SK-N-SH treated with all-trans-retinoic acid at 6 μM for 48 hours (cell line): ENCODE measurements around the gene NHP2.

ENCODE experiments used
- ATAC-seq: fragments of 200-7000 bp; cut with Tn5 transposase; 3 replicates; pipeline ENCODE4 v1.9.1; 2020; ENCODE audit warnings: mild to moderate bottlenecking, moderate library complexity
- ARNTL ChIP-seq: fragments of 450-650 bp; formaldehyde crosslinking; IDR thresholded peaks from 2 replicates; pipeline ENCODE4 v1.5.0; 2020; ENCODE audit warnings: low read depth, mild to moderate bottlenecking, moderate library complexity, borderline replicate concordance
- BACH2 ChIP-seq: fragments of 250-450 bp; sonication (Bioruptor Pico); IDR thresholded peaks from 2 replicates; pipeline ENCODE4 v1.9.0; 2021; ENCODE audit warnings: mild to moderate bottlenecking, borderline replicate concordance
- CREB5 ChIP-seq: fragments of 250-450 bp; sonication (Bioruptor Pico); IDR thresholded peaks from 2 replicates; pipeline ENCODE4 v1.5.1; 2020; ENCODE audit warnings: low read depth, mild to moderate bottlenecking, moderate library complexity
- CSDC2 ChIP-seq: fragments of 250-450 bp; sonication (Bioruptor Pico); IDR thresholded peaks from 2 replicates; pipeline ENCODE4 v1.5.0; 2020; ENCODE audit warnings: mild to moderate bottlenecking, moderate library complexity
- ESRRG ChIP-seq: fragments of 250-450 bp; sonication (Bioruptor Pico); IDR thresholded peaks from 2 replicates; pipeline ENCODE4 v1.6.1; 2021; ENCODE audit warnings: mild to moderate bottlenecking
- GLIS3 ChIP-seq: fragments of 250-450 bp; sonication (Bioruptor Pico); IDR thresholded peaks from 2 replicates; pipeline ENCODE4 v1.5.0; 2020; ENCODE audit warnings: mild to moderate bottlenecking, moderate library complexity
- ISL1 ChIP-seq: fragments of 250-450 bp; sonication (Bioruptor Pico); IDR thresholded peaks from 2 replicates; pipeline ENCODE4 v2.1.2; 2022; ENCODE audit warnings: mild to moderate bottlenecking, moderate library complexity
- OSR1 ChIP-seq: fragments of 250-450 bp; sonication (Bioruptor Pico); IDR thresholded peaks from 2 replicates; pipeline ENCODE4 v1.8.0; 2022; ENCODE audit warnings: moderate library complexity, mild to moderate bottlenecking, inconsistent platforms
- PPARA ChIP-seq: fragments of 250-450 bp; sonication (Bioruptor Pico); IDR thresholded peaks from 2 replicates; pipeline ENCODE4 v1.5.0; 2020; ENCODE audit warnings: mild to moderate bottlenecking, borderline replicate concordance
- RARB ChIP-seq: fragments of 250-450 bp; sonication (Bioruptor Pico); IDR thresholded peaks from 2 replicates; pipeline ENCODE4 v1.8.0; 2021; ENCODE audit warnings: mild to moderate bottlenecking, moderate library complexity
- SNAI2 ChIP-seq: fragments of 250-450 bp; sonication (Bioruptor Pico); IDR thresholded peaks from 2 replicates; pipeline ENCODE4 v1.5.0; 2020; ENCODE audit warnings: mild to moderate bottlenecking, moderate library complexity
- TOX ChIP-seq: fragments of 250-450 bp; sonication (Bioruptor Pico); IDR thresholded peaks from 2 replicates; pipeline ENCODE4 v1.8.0; 2021; ENCODE audit warnings: mild to moderate bottlenecking, moderate library complexity, borderline replicate concordance
- TSHZ2 ChIP-seq: fragments of 250-450 bp; sonication (Bioruptor Pico); IDR thresholded peaks from 2 replicates; pipeline ENCODE4 v1.5.0; 2020; ENCODE audit warnings: mild to moderate bottlenecking, moderate library complexity
- ZC3H10 ChIP-seq: fragments of 250-450 bp; sonication (Bioruptor Pico); IDR thresholded peaks from 2 replicates; pipeline ENCODE4 v1.5.1; 2021; ENCODE audit warnings: mild to moderate bottlenecking, moderate library complexity
- ZFP3 ChIP-seq: fragments of 250-450 bp; sonication (Bioruptor Pico); IDR thresholded peaks from 2 replicates; pipeline ENCODE4 v1.5.0; 2020; ENCODE audit warnings: mild to moderate bottlenecking, moderate library complexity
- ZFP30 ChIP-seq: fragments of 450-650 bp; formaldehyde crosslinking; IDR thresholded peaks from 2 replicates; pipeline ENCODE4 v1.5.0; 2022; ENCODE audit warnings: mild to moderate bottlenecking, moderate library complexity
- ZNF565 ChIP-seq: fragments of 450-650 bp; formaldehyde crosslinking; conservative IDR thresholded peaks from 2 replicates; pipeline ENCODE4 v1.5.0; 2020; ENCODE audit warnings: low read depth, mild to moderate bottlenecking, moderate library complexity
- ZNF70 ChIP-seq: fragments of 450-650 bp; formaldehyde crosslinking; IDR thresholded peaks from 2 replicates; pipeline ENCODE4 v1.5.0; 2020; ENCODE audit warnings: mild to moderate bottlenecking, moderate library complexity
- TF ChIP-seq, protein P1 (sequence below): fragments of 250-450 bp; sonication (Bioruptor Pico); IDR thresholded peaks from 2 replicates; pipeline ENCODE4 v1.8.0; 2021; ENCODE audit warnings: low read depth, mild to moderate bottlenecking, moderate library complexity, borderline replicate concordance
- TF ChIP-seq, protein P2 (sequence below): fragments of 250-450 bp; sonication (Bioruptor Pico); IDR thresholded peaks from 2 replicates; pipeline ENCODE4 v1.8.0; 2020; ENCODE audit warnings: mild to moderate bottlenecking, moderate library complexity, borderline replicate concordance
- TF ChIP-seq, protein P3 (sequence below): fragments of 250-450 bp; sonication (Bioruptor Pico); IDR thresholded peaks from 2 replicates; pipeline ENCODE4 v1.5.1; 2021; ENCODE audit warnings: mild to moderate bottlenecking, moderate library complexity

The NHP2 gene

GRCh38 chr5:178142642-178143041 lies 11.0 kb downstream of the NHP2 start:
- ATAC-seq, result no peak
- TF ChIP-seq ZNF70 (CRISPR knock-in tag) (no peak), ZC3H10 (CRISPR knock-in tag) (no peak), OSR1 (CRISPR knock-in tag) (no peak), PPARA (CRISPR knock-in tag) (no peak), TSHZ2 (CRISPR knock-in tag) (no peak)
- TF ChIP-seq, protein P1, sequence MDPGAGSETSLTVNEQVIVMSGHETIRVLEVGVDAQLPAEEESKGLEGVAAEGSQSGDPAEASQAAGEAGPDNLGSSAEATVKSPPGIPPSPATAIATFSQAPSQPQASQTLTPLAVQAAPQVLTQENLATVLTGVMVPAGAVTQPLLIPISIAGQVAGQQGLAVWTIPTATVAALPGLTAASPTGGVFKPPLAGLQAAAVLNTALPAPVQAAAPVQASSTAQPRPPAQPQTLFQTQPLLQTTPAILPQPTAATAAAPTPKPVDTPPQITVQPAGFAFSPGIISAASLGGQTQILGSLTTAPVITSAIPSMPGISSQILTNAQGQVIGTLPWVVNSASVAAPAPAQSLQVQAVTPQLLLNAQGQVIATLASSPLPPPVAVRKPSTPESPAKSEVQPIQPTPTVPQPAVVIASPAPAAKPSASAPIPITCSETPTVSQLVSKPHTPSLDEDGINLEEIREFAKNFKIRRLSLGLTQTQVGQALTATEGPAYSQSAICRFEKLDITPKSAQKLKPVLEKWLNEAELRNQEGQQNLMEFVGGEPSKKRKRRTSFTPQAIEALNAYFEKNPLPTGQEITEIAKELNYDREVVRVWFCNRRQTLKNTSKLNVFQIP (CRISPR knock-in tag), result no peak

DNA sequence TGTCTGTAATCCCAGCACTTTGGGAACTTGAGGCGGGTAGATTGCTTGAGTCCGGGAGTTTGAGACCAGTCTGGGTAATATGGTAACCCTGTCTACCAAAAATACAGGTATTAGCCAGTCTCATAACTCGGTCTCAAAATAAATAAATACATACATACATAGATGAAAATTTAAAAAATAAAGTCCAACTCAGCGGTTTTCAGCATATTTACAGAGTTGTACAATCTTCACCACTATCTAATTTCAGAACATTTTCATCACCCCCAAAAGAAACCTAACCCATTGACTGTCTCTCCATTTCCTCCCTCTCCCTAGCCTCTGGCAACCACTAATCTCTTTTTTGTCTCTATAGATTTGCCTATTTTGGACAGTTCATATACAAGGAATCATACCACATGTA lies 12.1 kb downstream of the NHP2 start:
- TF ChIP-seq GLIS3 (CRISPR knock-in tag) (no peak), ISL1 (no peak), RARB (CRISPR knock-in tag) (no peak), ZFP3 (CRISPR knock-in tag) (no peak), CREB5 (CRISPR knock-in tag) (no peak), TOX (CRISPR knock-in tag) (no peak), TSHZ2 (CRISPR knock-in tag) (no peak), ZNF70 (CRISPR knock-in tag) (no peak)
- TF ChIP-seq, protein P2, sequence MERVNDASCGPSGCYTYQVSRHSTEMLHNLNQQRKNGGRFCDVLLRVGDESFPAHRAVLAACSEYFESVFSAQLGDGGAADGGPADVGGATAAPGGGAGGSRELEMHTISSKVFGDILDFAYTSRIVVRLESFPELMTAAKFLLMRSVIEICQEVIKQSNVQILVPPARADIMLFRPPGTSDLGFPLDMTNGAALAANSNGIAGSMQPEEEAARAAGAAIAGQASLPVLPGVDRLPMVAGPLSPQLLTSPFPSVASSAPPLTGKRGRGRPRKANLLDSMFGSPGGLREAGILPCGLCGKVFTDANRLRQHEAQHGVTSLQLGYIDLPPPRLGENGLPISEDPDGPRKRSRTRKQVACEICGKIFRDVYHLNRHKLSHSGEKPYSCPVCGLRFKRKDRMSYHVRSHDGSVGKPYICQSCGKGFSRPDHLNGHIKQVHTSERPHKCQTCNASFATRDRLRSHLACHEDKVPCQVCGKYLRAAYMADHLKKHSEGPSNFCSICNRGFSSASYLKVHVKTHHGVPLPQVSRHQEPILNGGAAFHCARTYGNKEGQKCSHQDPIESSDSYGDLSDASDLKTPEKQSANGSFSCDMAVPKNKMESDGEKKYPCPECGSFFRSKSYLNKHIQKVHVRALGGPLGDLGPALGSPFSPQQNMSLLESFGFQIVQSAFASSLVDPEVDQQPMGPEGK (CRISPR knock-in tag), result no peak
- TF ChIP-seq, all 23 proteins: peak for 0
- ATAC-seq, result no peak

- TF ChIP-seq ZFP30 (CRISPR knock-in tag) (no peak), ZFP3 (CRISPR knock-in tag) (no peak)
- TF ChIP-seq, protein P3, sequence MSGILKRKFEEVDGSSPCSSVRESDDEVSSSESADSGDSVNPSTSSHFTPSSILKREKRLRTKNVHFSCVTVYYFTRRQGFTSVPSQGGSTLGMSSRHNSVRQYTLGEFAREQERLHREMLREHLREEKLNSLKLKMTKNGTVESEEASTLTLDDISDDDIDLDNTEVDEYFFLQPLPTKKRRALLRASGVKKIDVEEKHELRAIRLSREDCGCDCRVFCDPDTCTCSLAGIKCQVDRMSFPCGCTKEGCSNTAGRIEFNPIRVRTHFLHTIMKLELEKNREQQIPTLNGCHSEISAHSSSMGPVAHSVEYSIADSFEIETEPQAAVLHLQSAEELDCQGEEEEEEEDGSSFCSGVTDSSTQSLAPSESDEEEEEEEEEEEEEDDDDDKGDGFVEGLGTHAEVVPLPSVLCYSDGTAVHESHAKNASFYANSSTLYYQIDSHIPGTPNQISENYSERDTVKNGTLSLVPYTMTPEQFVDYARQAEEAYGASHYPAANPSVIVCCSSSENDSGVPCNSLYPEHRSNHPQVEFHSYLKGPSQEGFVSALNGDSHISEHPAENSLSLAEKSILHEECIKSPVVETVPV (CRISPR knock-in tag), result no peak
- TF ChIP-seq, all 23 proteins: peak for 0
- no peak; the same call in 2 of the 3 replicates for ATAC-seq
These were observed 15.7 kb downstream of the NHP2 start for GRCh38 chr5:178137991-178138390.

- ATAC-seq, result no peak
- TF ChIP-seq TOX (CRISPR knock-in tag), result no peak
- no peak for TF ChIP-seq ZNF70 (CRISPR knock-in tag)
- TF ChIP-seq, protein P1 (CRISPR knock-in tag), result no peak
- no peak for TF ChIP-seq SNAI2 (CRISPR knock-in tag)
- TF ChIP-seq ZFP3 (CRISPR knock-in tag), result no peak
- no peak for TF ChIP-seq ESRRG (CRISPR knock-in tag)
- TF ChIP-seq ARNTL (CRISPR knock-in tag), result no peak
- TF ChIP-seq CSDC2, result no peak
- TF ChIP-seq BACH2 (CRISPR knock-in tag), result no peak
- TF ChIP-seq PPARA (CRISPR knock-in tag), result no peak
- TF ChIP-seq ZNF565 (CRISPR knock-in tag), result no peak
- TF ChIP-seq CREB5 (CRISPR knock-in tag), result no peak
- no peak for TF ChIP-seq RARB (CRISPR knock-in tag)
These were observed 16.7 kb downstream of the NHP2 start for GRCh38 chr5:178136990-178137389.
